SK-N-MC (cell line): ENCODE measurements around the gene IL1RAPL1.

Experiments
- DNase-seq: peaks from one replicate; pipeline ENCODE4 v3.0.0-alpha.2; 2011; ENCODE audit warnings: low read depth, low spot score
- H3K27ac ChIP-seq: fragments of 200-600 bp; sonication (generic); 2 replicates; pipeline ENCODE4 v1.5.1; 2016; ENCODE audit warnings: mixed run types
- H3K36me3 ChIP-seq: fragments of 200-600 bp; sonication (generic); 2 replicates; pipeline ENCODE4 v1.6.1; 2017; ENCODE audit warnings: antibody characterized with exemption, low read length, mixed read lengths; ENCODE audit not compliant: insufficient read depth
- H3K4me3 ChIP-seq: fragments of 200-600 bp; sonication (generic); 2 replicates; pipeline ENCODE4 v1.5.1; 2016
- H3K9ac ChIP-seq: fragments of 200-600 bp; sonication (generic); 2 replicates; pipeline ENCODE4 v1.8.0; 2017; ENCODE audit warnings: mixed run types, mixed read lengths; ENCODE audit not compliant: insufficient read length
- H3K9me3 ChIP-seq: fragments of 200-600 bp; sonication (generic); 2 replicates; pipeline ENCODE4 v1.6.1; 2017; ENCODE audit warnings: low read depth, mild to moderate bottlenecking, antibody characterized with exemption, low read length, moderate library complexity, mixed read lengths
- EZH2 ChIP-seq: fragments of 200-600 bp; sonication (generic); IDR thresholded peaks from one replicate; pipeline ENCODE4 v1.6.1; 2017; ENCODE audit warnings: antibody characterized with exemption
- FOXP2 ChIP-seq: optimal IDR thresholded peaks from 2 replicates; pipeline ENCODE3; 2011; ENCODE audit warnings: mild to moderate bottlenecking, moderate library complexity; ENCODE audit not compliant: insufficient read depth; ENCODE audit errors: extremely low read length, control extremely low read depth
- POLR2AphosphoS5 ChIP-seq: IDR thresholded peaks from 2 replicates; pipeline ENCODE4 v1.6.1; 2012; ENCODE audit warnings: mild to moderate bottlenecking, low read depth, low read length, borderline replicate concordance

IL1RAPL1 gene

GRCh38 chrX:28582511-28582910 lies 4.7 kb upstream of the IL1RAPL1 start:
- DNase-seq, result no peak

GRCh38 chrX:28584025-28584424 lies 3.2 kb upstream of the IL1RAPL1 start:
- no peak for TF ChIP-seq EZH2
- TF ChIP-seq FOXP2, result no peak
- no peak for TF ChIP-seq POLR2AphosphoS5
- Histone ChIP-seq H3K36me3 (no peaks in the 10 kb centered on the region), H3K4me3 (no peak overlapping the region), H3K9me3 (no peaks in the 10 kb centered on the region), H3K27ac (no peak overlapping the region), H3K9ac (no peak overlapping the region)
- DNase-seq, result no peak

More at GRCh38 chrX:28582511-28582910, 4.7 kb upstream of the IL1RAPL1 start:
- Histone ChIP-seq H3K9ac (no peak overlapping the region), H3K4me3 (no peak overlapping the region), H3K27ac (no peak overlapping the region), H3K9me3 (no peaks in the 10 kb centered on the region), H3K36me3 (no peaks in the 10 kb centered on the region)
- no peak for TF ChIP-seq POLR2AphosphoS5

- no peaks in the 10 kb centered on the region for H3K9me3 ChIP-seq
- TF ChIP-seq FOXP2, result no peak
- no peak for TF ChIP-seq EZH2
- no peak for TF ChIP-seq POLR2AphosphoS5
- no peaks in the 10 kb centered on the region for H3K36me3 ChIP-seq
- no peak overlapping the region for H3K4me3 ChIP-seq
- no peak overlapping the region for H3K27ac ChIP-seq
- DNase-seq, result no peak
- no peak overlapping the region for H3K9ac ChIP-seq
Observed at GRCh38 chrX:28585767-28586166, 1.5 kb upstream of the IL1RAPL1 start.

GRCh38 chrX:28586286-28586685 lies 960 bp upstream of the IL1RAPL1 start:
- Histone ChIP-seq H3K9me3 (no peaks in the 10 kb centered on the region), H3K36me3 (no peaks in the 10 kb centered on the region), H3K27ac (no peak overlapping the region), H3K4me3 (no peak overlapping the region), H3K9ac (no peak overlapping the region)
- DNase-seq, result no peak
- TF ChIP-seq POLR2AphosphoS5 (no peak), EZH2 (no peak), FOXP2 (no peak)

GRCh38 chrX:28589046-28589445 lies 1.8 kb downstream of the IL1RAPL1 start:
- Histone ChIP-seq H3K4me3 (no peak overlapping the region), H3K27ac (no peak overlapping the region), H3K9ac (no peak overlapping the region), H3K36me3 (no peaks in the 10 kb centered on the region), H3K9me3 (no peaks in the 10 kb centered on the region)
- no peak for DNase-seq
- TF ChIP-seq POLR2AphosphoS5 (no peak), EZH2 (no peak)

GRCh38 chrX:28590396-28590795 lies 3.1 kb downstream of the IL1RAPL1 start:
- TF ChIP-seq FOXP2 (no peak), POLR2AphosphoS5 (no peak), EZH2 (no peak)
- no peak overlapping the region for H3K27ac ChIP-seq
- no peak overlapping the region for H3K9ac ChIP-seq
- no peaks in the 10 kb centered on the region for H3K36me3 ChIP-seq
- no peak for DNase-seq
- H3K9me3 ChIP-seq, result no peaks in the 10 kb centered on the region
- H3K4me3 ChIP-seq, result no peak overlapping the region

GRCh38 chrX:28591542-28591941 lies 4.3 kb downstream of the IL1RAPL1 start:
- no peaks in the 10 kb centered on the region for H3K9me3 ChIP-seq
- H3K9ac ChIP-seq, result no peak overlapping the region
- no peak overlapping the region for H3K27ac ChIP-seq
- no peaks in the 10 kb centered on the region for H3K36me3 ChIP-seq
- H3K4me3 ChIP-seq, result no peak overlapping the region
- TF ChIP-seq POLR2AphosphoS5 (no peak), EZH2 (no peak), FOXP2 (no peak)
- no peak for DNase-seq

- H3K9ac ChIP-seq, result no peak overlapping the region
Observed at GRCh38 chrX:28595346-28595745, 8.1 kb downstream of the IL1RAPL1 start.

GRCh38 chrX:28599957-28600356 lies 12.7 kb downstream of the IL1RAPL1 start:
- H3K9me3 ChIP-seq, result no peaks in the 10 kb centered on the region
- no peak overlapping the region for H3K27ac ChIP-seq
- no peaks in the 10 kb centered on the region for H3K36me3 ChIP-seq
- TF ChIP-seq EZH2 (no peak), POLR2AphosphoS5 (no peak)
- DNase-seq, result no peak
- H3K4me3 ChIP-seq, result no peak overlapping the region
- no peak overlapping the region for H3K9ac ChIP-seq

More at GRCh38 chrX:28595346-28595745, 8.1 kb downstream of the IL1RAPL1 start:
- no peak overlapping the region for H3K4me3 ChIP-seq
- no peaks in the 10 kb centered on the region for H3K36me3 ChIP-seq
- no peaks in the 10 kb centered on the region for H3K9me3 ChIP-seq
- H3K27ac ChIP-seq, result no peak overlapping the region
- DNase-seq, result no peak
- TF ChIP-seq FOXP2 (no peak), POLR2AphosphoS5 (no peak), EZH2 (no peak)

GRCh38 chrX:28609003-28609402 lies 21.8 kb downstream of the IL1RAPL1 start:
- no peak overlapping the region for H3K4me3 ChIP-seq
- no peaks in the 10 kb centered on the region for H3K36me3 ChIP-seq
- TF ChIP-seq POLR2AphosphoS5 (no peak), EZH2 (no peak), FOXP2 (no peak)
- DNase-seq, result no peak
- no peak overlapping the region for H3K27ac ChIP-seq
- no peaks in the 10 kb centered on the region for H3K9me3 ChIP-seq
- no peak overlapping the region for H3K9ac ChIP-seq
